ENCODE results near the gene TP73. TPM values are rescaled to one million over a fixed set of nuclear protein-coding genes. Genes with fewer than 3 reads are reported as not detected.

Gene TP73
- total RNA-seq, 1 experiment from 2014 or later, result 19.2 TPM

GRCh38 chr1:3777078-3777547 lies 124.8 kb downstream of the TP73 start (continued):
- TF ChIP-seq REST (IDR thresholded peaks at IDR 0.05; ENCODE audit: low read depth) (no peak), EZH2 (IDR thresholded peaks at IDR 0.05) (no peak), ELF1 (IDR thresholded peaks at IDR 0.05; ENCODE audit: borderline replicate concordance, low read depth) (no peak)

- H4K20me1 ChIP-seq (ENCODE audit: insufficient read depth), result no peaks in the 10 kb centered on the region
- intact Hi-C loops (cut with micrococcal nuclease), result no loop called here
- H3K4me3 ChIP-seq (replicated peaks in 1 of 2; ENCODE audit: low read depth in 1 of 2, low read length in 2 of 2), result no peak overlapping the region
- H3K9me3 ChIP-seq (ENCODE audit: control insufficient read depth in 1 of 2, insufficient read depth in 1 of 2, low read depth in 1 of 2, low read length in 2 of 2), result no peaks in the 10 kb centered on the region
- no peak overlapping the region for H3K4me2 ChIP-seq (ENCODE audit: low read length)
- peaks cover 21 to 30% of the 10 kb centered on the region in 2 experiments for H3K4me1 ChIP-seq (ENCODE audit: control insufficient read depth in 1 of 2, insufficient read depth in 2 of 2, low read length in 2 of 2)
- H3K9ac ChIP-seq (ENCODE audit: low read length), result no peak overlapping the region
- no peak for ATAC-seq
- H3K79me2 ChIP-seq (ENCODE audit: insufficient read depth, low read length), result no peaks in the 10 kb centered on the region
- H3K27me3 ChIP-seq (ENCODE audit: insufficient read depth, low read length), result no peaks in the 10 kb centered on the region
- H3K36me3 ChIP-seq (ENCODE audit: control insufficient read depth in 1 of 2, insufficient read depth in 2 of 2, low read length in 2 of 2), result peaks cover 15 to 24% of the 10 kb centered on the region in 2 experiments; a peak in 3 of 4 replicates
- BruUV-seq (replicated peaks), result no TSS peak
- ChIA-PET RAD21 (ENCODE audit: low non-redundant PET in 1 of 2, low total read pairs in 2 of 2, uncharacterized antibody in 2 of 2, unreplicated experiment in 2 of 2) (no interaction called here), CTCF (no interaction called here), POLR2A (no interaction called here)
- TF ChIP-seq CBX3 (IDR thresholded peaks at IDR 0.05; ENCODE audit: low read depth), result no peak
- no peak for DNase-seq (ENCODE audit: low read depth, low spot score)
- no peaks in the 10 kb centered on the region for H3K9me2 ChIP-seq (ENCODE audit: insufficient read depth)
- no peak overlapping the region for H3K27ac ChIP-seq (ENCODE audit: low read depth, low read length)
- no peak overlapping the region for H2AFZ ChIP-seq (ENCODE audit: low read depth, low read length, poor library complexity, severe bottlenecking)
These were observed 125.6 kb downstream of the TP73 start for GRCh38 chr1:3777647-3778589.
